ENCODE measurements around the gene VSTM1. TPM values are rescaled to one million over a fixed set of nuclear protein-coding genes. Genes with fewer than 3 reads are reported as not detected.

The VSTM1 gene
- total RNA-seq, 1 donor from 2014 or later, result not detected

GRCh38 chr19:54073829-54074228 is 10.1 kb upstream of the VSTM1 start:
- Histone ChIP-seq H4K20me1 (ENCODE audit: low read depth) (no peaks in the 10 kb centered on the region), H3K4me1 (no peaks in the 10 kb centered on the region), H3K27ac (no peak overlapping the region), H3K79me2 (ENCODE audit: low read depth) (no peaks in the 10 kb centered on the region), H3F3A (ENCODE audit: low read depth) (no peaks in the 10 kb centered on the region), H2AFZ (replicated peaks) (no peak overlapping the region), H3K4me3 (no peak overlapping the region), H3K36me3 (no peaks in the 10 kb centered on the region), H3K9ac (no peak overlapping the region), H3K9me3 (ENCODE audit: low read depth) (no peaks in the 10 kb centered on the region), H3K27me3 (no peaks in the 10 kb centered on the region), H3K4me2 (no peak overlapping the region)
- no peaks in the 10 kb centered on the region for H3K36me3 Mint-ChIP-seq
- H3K4me1 Mint-ChIP-seq, result no peaks in the 10 kb centered on the region
- peaks cover 9% of the 10 kb centered on the region for H3K9me3 Mint-ChIP-seq
- H3K27ac Mint-ChIP-seq, result no peak overlapping the region
- no peak overlapping the region for H3K4me3 Mint-ChIP-seq
- DNase-seq (ENCODE audit: low spot score), result no peak
- TF ChIP-seq EZH2phosphoT487 (IDR thresholded peaks at IDR 0.05) (no peak), EZH2 (IDR thresholded peaks at IDR 0.05) (no peak)
- TF ChIP-seq, protein P1, sequence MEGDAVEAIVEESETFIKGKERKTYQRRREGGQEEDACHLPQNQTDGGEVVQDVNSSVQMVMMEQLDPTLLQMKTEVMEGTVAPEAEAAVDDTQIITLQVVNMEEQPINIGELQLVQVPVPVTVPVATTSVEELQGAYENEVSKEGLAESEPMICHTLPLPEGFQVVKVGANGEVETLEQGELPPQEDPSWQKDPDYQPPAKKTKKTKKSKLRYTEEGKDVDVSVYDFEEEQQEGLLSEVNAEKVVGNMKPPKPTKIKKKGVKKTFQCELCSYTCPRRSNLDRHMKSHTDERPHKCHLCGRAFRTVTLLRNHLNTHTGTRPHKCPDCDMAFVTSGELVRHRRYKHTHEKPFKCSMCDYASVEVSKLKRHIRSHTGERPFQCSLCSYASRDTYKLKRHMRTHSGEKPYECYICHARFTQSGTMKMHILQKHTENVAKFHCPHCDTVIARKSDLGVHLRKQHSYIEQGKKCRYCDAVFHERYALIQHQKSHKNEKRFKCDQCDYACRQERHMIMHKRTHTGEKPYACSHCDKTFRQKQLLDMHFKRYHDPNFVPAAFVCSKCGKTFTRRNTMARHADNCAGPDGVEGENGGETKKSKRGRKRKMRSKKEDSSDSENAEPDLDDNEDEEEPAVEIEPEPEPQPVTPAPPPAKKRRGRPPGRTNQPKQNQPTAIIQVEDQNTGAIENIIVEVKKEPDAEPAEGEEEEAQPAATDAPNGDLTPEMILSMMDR (IDR thresholded peaks at IDR 0.05), result no peak
- H3K27me3 Mint-ChIP-seq (ENCODE audit: insufficient read depth, low read depth), result peaks cover 7% of the 10 kb centered on the region

- Histone ChIP-seq H3K4me3 (no peak overlapping the region), H3K9me3 (ENCODE audit: low read depth) (no peaks in the 10 kb centered on the region), H3K9ac (no peak overlapping the region), H3K4me1 (no peaks in the 10 kb centered on the region), H3F3A (ENCODE audit: low read depth) (no peaks in the 10 kb centered on the region), H4K20me1 (ENCODE audit: low read depth) (no peaks in the 10 kb centered on the region), H3K79me2 (ENCODE audit: low read depth) (no peaks in the 10 kb centered on the region), H2AFZ (replicated peaks) (no peak overlapping the region), H3K36me3 (no peaks in the 10 kb centered on the region), H3K4me2 (no peak overlapping the region), H3K27ac (no peak overlapping the region), H3K27me3 (no peaks in the 10 kb centered on the region)
- no peaks in the 10 kb centered on the region for H3K36me3 Mint-ChIP-seq
- H3K27me3 Mint-ChIP-seq (ENCODE audit: insufficient read depth, low read depth), result peaks cover 9% of the 10 kb centered on the region
- no peaks in the 10 kb centered on the region for H3K4me1 Mint-ChIP-seq
- no peak overlapping the region for H3K4me3 Mint-ChIP-seq
- TF ChIP-seq, protein P1 (IDR thresholded peaks at IDR 0.05), result no peak
- no peak for TF ChIP-seq EZH2 (IDR thresholded peaks at IDR 0.05)
- TF ChIP-seq EZH2phosphoT487 (IDR thresholded peaks at IDR 0.05), result no peak
- H3K27ac Mint-ChIP-seq, result no peak overlapping the region
- no peak for DNase-seq (ENCODE audit: low spot score)
- H3K9me3 Mint-ChIP-seq, result peaks cover 11% of the 10 kb centered on the region
Measured at GRCh38 chr19:54069470-54069869, 5.8 kb upstream of the VSTM1 start.

DNA sequence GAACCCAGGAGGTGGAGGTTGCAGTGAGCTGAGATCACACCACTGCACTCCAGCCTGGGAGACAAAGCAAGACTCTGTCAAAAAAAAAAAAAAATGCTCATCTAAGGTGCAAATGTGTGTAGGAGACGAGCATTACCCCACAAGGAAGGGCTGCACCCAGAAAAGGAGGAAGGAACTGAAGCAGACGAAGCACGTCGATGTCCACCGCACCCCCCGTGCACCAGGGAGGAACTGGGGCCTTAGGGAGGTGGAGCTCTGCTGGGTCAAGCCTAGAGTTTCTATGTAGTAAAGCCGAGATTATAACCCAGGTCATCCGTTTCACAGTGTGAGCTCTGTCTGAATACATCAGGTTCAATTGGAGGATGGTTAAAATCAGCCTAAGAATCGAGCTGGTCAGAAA is 1.1 kb downstream of the VSTM1 start:
- Mint-ChIP-seq H3K4me1 (no peaks in the 10 kb centered on the region), H3K36me3 (no peaks in the 10 kb centered on the region), H3K4me3 (no peak overlapping the region), H3K27me3 (ENCODE audit: insufficient read depth, low read depth) (peaks cover 8% of the 10 kb centered on the region), H3K9me3 (no peaks in the 10 kb centered on the region), H3K27ac (no peak overlapping the region)
- Histone ChIP-seq H3K36me3 (no peaks in the 10 kb centered on the region), H3K4me2 (no peak overlapping the region), H4K20me1 (ENCODE audit: low read depth) (no peaks in the 10 kb centered on the region), H3K4me3 (no peak overlapping the region), H3K27ac (no peak overlapping the region), H3K9ac (no peak overlapping the region), H2AFZ (replicated peaks) (no peak overlapping the region), H3K4me1 (no peaks in the 10 kb centered on the region), H3K9me3 (ENCODE audit: low read depth) (no peaks in the 10 kb centered on the region), H3K27me3 (no peaks in the 10 kb centered on the region), H3F3A (ENCODE audit: low read depth) (no peaks in the 10 kb centered on the region), H3K79me2 (ENCODE audit: low read depth) (no peaks in the 10 kb centered on the region)
- TF ChIP-seq EZH2phosphoT487 (IDR thresholded peaks at IDR 0.05) (no peak), EZH2 (IDR thresholded peaks at IDR 0.05) (no peak)
- TF ChIP-seq, protein P1 (IDR thresholded peaks at IDR 0.05), result no peak
- no peak for DNase-seq (ENCODE audit: low spot score)
